Astrocyte (in vitro differentiated cells and primary cell): Measurements from ENCODE around the gene SLC35B2. TPM values are rescaled to one million over a fixed set of nuclear protein-coding genes. Genes with fewer than 3 reads are reported as not detected.

Source experiments
- DNase-seq: peaks from one replicate; pipeline ENCODE4 v3.0.0-alpha.2; 2010; ENCODE audit warnings: low read depth
- FAIRE-seq: peaks from 2 replicates; lab custom pipeline; 2011; peaks lifted over from hg19 to GRCh38; lab: Jason Lieb, UNC
- H2AFZ ChIP-seq: 2 replicates; pipeline ENCODE4 v1.6.0; 2012; ENCODE audit warnings: low read depth, low read length, inconsistent platforms
- H3K27ac ChIP-seq: 2 replicates; pipeline ENCODE4 v1.5.1; 2011; ENCODE audit warnings: low read depth, low read length, inconsistent platforms
- H3K27me3 ChIP-seq: 2 replicates; pipeline ENCODE4 v1.6.0; 2011; ENCODE audit warnings: low read length, inconsistent platforms; ENCODE audit not compliant: insufficient read depth
- H3K36me3 ChIP-seq: 2 replicates; pipeline ENCODE4 v1.5.1; 2011; ENCODE audit warnings: low read length, inconsistent platforms; ENCODE audit not compliant: insufficient read depth
- H3K4me1 ChIP-seq: 2 replicates; pipeline ENCODE4 v1.5.1; 2011; ENCODE audit warnings: low read length, inconsistent platforms; ENCODE audit not compliant: insufficient read depth
- H3K4me2 ChIP-seq: 2 replicates; pipeline ENCODE4 v1.6.0; 2012; ENCODE audit warnings: low read length, inconsistent platforms
- H3K4me3 ChIP-seq: 2 replicates; pipeline ENCODE4 v1.5.1; 2011; ENCODE audit warnings: low read depth, mild to moderate bottlenecking, low read length, inconsistent platforms; ENCODE audit not compliant: insufficient read depth
- H3K79me2 ChIP-seq: 2 replicates; pipeline ENCODE4 v1.6.0; 2012; ENCODE audit warnings: mild to moderate bottlenecking, low read length, inconsistent platforms; ENCODE audit not compliant: insufficient read depth
- H3K9ac ChIP-seq: 2 replicates; pipeline ENCODE4 v1.6.0; 2012; ENCODE audit warnings: mild to moderate bottlenecking, low read length, inconsistent platforms
- H3K9me3 ChIP-seq: 2 replicates; pipeline ENCODE4 v1.5.1; 2012; ENCODE audit warnings: low read depth, mild to moderate bottlenecking, low read length, inconsistent platforms; ENCODE audit not compliant: insufficient read depth
- H4K20me1 ChIP-seq: 2 replicates; pipeline ENCODE4 v1.6.0; 2012; ENCODE audit warnings: low read length, inconsistent platforms; ENCODE audit not compliant: insufficient read depth
- H3K27ac Mint-ChIP-seq: one replicate; pipeline ENCODE4 v1.8.0; 2021; ENCODE audit warnings: mild to moderate bottlenecking, mixed read lengths; ENCODE audit not compliant: unreplicated experiment
- H3K27me3 Mint-ChIP-seq: one replicate; pipeline ENCODE4 v1.8.0; 2021; ENCODE audit warnings: low read depth, mixed read lengths; ENCODE audit not compliant: unreplicated experiment
- H3K36me3 Mint-ChIP-seq: one replicate; pipeline ENCODE4 v1.8.0; 2021; ENCODE audit warnings: low read depth, mixed read lengths; ENCODE audit not compliant: unreplicated experiment
- H3K4me1 Mint-ChIP-seq: one replicate; pipeline ENCODE4 v1.8.0; 2021; ENCODE audit warnings: low read depth, mixed read lengths; ENCODE audit not compliant: unreplicated experiment
- H3K4me3 Mint-ChIP-seq: one replicate; pipeline ENCODE4 v1.8.0; 2021; ENCODE audit warnings: mild to moderate bottlenecking, moderate library complexity, mixed read lengths; ENCODE audit not compliant: unreplicated experiment
- H3K9me3 Mint-ChIP-seq: one replicate; pipeline ENCODE4 v1.8.0; 2021; ENCODE audit warnings: mild to moderate bottlenecking, mixed read lengths; ENCODE audit not compliant: unreplicated experiment
- CTCF ChIP-seq: IDR thresholded peaks from 2 replicates; pipeline ENCODE4 v1.5.1; 2011; ENCODE audit warnings: low read depth, mild to moderate bottlenecking, inconsistent platforms, low read length, moderate library complexity; ENCODE audit not compliant: insufficient read depth
- EZH2 ChIP-seq: IDR thresholded peaks from 2 replicates; pipeline ENCODE4 v1.6.1; 2012; ENCODE audit warnings: mild to moderate bottlenecking, low read length, inconsistent platforms; ENCODE audit not compliant: insufficient read depth
- total RNA-seq: library from RNA; stranded (reverse); gene quantifications from 2 replicates; pipeline ENCODE4 v1.2.1, GENCODE V29; 2021

Gene SLC35B2
- total RNA-seq, 1 donor from 2014 or later, result 61.8 TPM

DNA sequence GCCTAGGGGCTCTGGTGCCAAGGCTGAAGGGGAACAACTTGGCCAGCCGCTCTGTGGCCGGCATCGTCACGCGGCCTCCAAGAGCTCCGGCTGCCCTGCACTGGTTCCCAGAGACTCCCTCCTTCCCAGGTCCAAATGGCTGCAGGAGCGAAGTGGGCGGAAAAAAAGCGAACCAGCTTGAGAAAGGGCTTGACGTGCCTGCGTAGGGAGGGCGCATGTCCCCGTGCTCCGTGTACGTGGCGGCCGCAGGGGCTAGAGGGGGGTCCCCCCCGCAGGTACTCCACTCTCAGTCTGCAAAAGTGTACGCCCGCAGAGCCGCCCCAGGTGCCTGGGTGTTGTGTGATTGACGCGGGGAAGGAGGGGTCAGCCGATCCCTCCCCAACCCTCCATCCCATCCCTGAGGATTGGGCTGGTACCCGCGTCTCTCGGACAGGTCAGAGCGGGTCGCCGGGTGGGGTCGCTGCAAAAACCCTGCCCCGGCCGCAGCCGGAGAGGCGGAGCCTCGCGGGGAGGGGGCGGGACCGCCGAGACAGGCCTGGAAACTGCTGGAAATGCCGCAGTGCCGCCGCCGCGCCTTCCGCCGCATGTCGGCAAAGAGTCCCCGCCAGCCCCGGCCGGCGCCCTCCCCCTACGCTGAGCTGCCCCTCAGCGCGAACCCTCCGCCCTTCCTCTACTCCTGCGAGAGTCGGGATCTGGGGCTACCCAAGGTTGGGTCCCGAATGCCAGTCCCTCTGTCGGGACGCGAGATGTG is 11.2 kb downstream of the SLC35B2 start:
- Histone ChIP-seq H4K20me1 (peaks cover 42% of the 10 kb centered on the region), H3K4me3 (peak overlapping the region; percentile 100), H3K4me2 (peak overlapping the region; percentile 93), H3K79me2 (peaks cover 47% of the 10 kb centered on the region), H3K27me3 (no peaks in the 10 kb centered on the region), H2AFZ (peak overlapping the region; percentile 93), H3K9me3 (no peaks in the 10 kb centered on the region), H3K4me1 (peaks cover 17% of the 10 kb centered on the region), H3K27ac (peak overlapping the region; percentile 92), H3K36me3 (peaks cover 31% of the 10 kb centered on the region), H3K9ac (peak overlapping the region; percentile 100)
- Mint-ChIP-seq H3K27me3 (no peaks in the 10 kb centered on the region), H3K4me3 (peak overlapping the region; percentile 98), H3K9me3 (peaks cover 3% of the 10 kb centered on the region), H3K4me1 (peaks cover 25% of the 10 kb centered on the region), H3K36me3 (peaks cover 24% of the 10 kb centered on the region), H3K27ac (peak overlapping the region; percentile 98)
- TF ChIP-seq CTCF (peak; percentile 6), EZH2 (no peak)
- peak; percentile 75 for DNase-seq
- FAIRE-seq, result no peak

- Histone ChIP-seq H3K27ac (no peak overlapping the region), H3K4me2 (peak overlapping the region; percentile 93), H2AFZ (peak overlapping the region; percentile 93), H3K36me3 (peaks cover 24% of the 10 kb centered on the region), H4K20me1 (peaks cover 36% of the 10 kb centered on the region), H3K27me3 (no peaks in the 10 kb centered on the region), H3K9ac (peak overlapping the region; percentile 100), H3K79me2 (peaks cover 40% of the 10 kb centered on the region), H3K4me1 (peaks cover 17% of the 10 kb centered on the region), H3K4me3 (peak overlapping the region; percentile 100), H3K9me3 (no peaks in the 10 kb centered on the region)
- DNase-seq, result no peak
- TF ChIP-seq CTCF, result no peak
- TF ChIP-seq EZH2, result no peak
- Mint-ChIP-seq H3K27ac (peak overlapping the region; percentile 43), H3K4me3 (peak overlapping the region; percentile 98), H3K4me1 (peaks cover 21% of the 10 kb centered on the region), H3K27me3 (no peaks in the 10 kb centered on the region), H3K9me3 (peaks cover 3% of the 10 kb centered on the region), H3K36me3 (peaks cover 21% of the 10 kb centered on the region)
- FAIRE-seq, result no peak
Observed at GRCh38 chr6:44245391-44245911, 11.9 kb downstream of the SLC35B2 start.

DNA sequence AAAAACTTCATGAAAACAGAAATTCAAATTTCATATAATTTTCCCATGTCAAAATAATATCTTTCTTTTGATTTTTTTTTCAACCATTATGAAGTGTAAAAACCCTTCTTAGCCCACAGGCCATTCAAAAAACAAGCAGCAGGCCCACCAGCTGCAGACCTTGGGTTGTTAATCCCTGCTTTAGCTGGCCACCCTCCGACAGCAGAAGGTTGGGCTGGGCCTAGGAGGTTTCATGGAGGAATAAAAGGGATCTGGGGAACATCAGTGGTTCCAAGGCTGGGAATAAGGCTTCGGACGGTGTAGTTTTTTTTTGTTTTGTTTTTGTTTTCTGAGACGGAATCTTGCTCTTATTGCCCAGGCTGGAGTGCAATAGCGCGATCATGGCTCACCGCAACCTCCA is 14.0 kb downstream of the SLC35B2 start:
- peaks cover 3% of the 10 kb centered on the region for H3K9me3 Mint-ChIP-seq
- peaks cover 3% of the 10 kb centered on the region for H3K4me1 Mint-ChIP-seq
- no peak overlapping the region for H3K27ac ChIP-seq
- peaks cover 5% of the 10 kb centered on the region for H3K36me3 Mint-ChIP-seq
- no peak overlapping the region for H2AFZ ChIP-seq
- H3K27ac Mint-ChIP-seq, result no peak overlapping the region
- H3K9ac ChIP-seq, result no peak overlapping the region
- H3K27me3 Mint-ChIP-seq, result peaks cover 3% of the 10 kb centered on the region
- peaks cover 6% of the 10 kb centered on the region for H3K4me1 ChIP-seq
- DNase-seq, result no peak
- H4K20me1 ChIP-seq, result peaks cover 14% of the 10 kb centered on the region
- H3K79me2 ChIP-seq, result peaks cover 19% of the 10 kb centered on the region
- no peak overlapping the region for H3K4me3 Mint-ChIP-seq
- TF ChIP-seq CTCF (no peak), EZH2 (no peak)
- FAIRE-seq, result no peak
- H3K36me3 ChIP-seq, result peaks cover 3% of the 10 kb centered on the region
- no peak overlapping the region for H3K4me3 ChIP-seq
- H3K9me3 ChIP-seq, result no peaks in the 10 kb centered on the region
- H3K4me2 ChIP-seq, result no peak overlapping the region
- no peaks in the 10 kb centered on the region for H3K27me3 ChIP-seq
